Astrocyte of the cerebellum (primary cell): ENCODE results near the gene KIF1A.

Source experiments
- DNase-seq: peaks from one replicate; pipeline ENCODE4 v3.0.0-alpha.2; 2011; ENCODE audit warnings: low read depth
- H3K4me3 ChIP-seq: 2 replicates; pipeline ENCODE4 v1.5.1; 2011; ENCODE audit warnings: mild to moderate bottlenecking, low read depth, low read length, moderate library complexity
- in situ Hi-C: cut with HindIII; loops from 2 replicates; pipeline ENCODE4 v1.10.0; 2017; ENCODE audit warnings: low sequenced_read_pairs
- TF ChIP-seq, protein P1 (sequence below): IDR thresholded peaks from 2 replicates; pipeline ENCODE4 v1.5.1; 2012; ENCODE audit warnings: low read length, low read depth, moderate library complexity, mild to moderate bottlenecking; ENCODE audit errors: missing control alignments

The KIF1A gene

DNA sequence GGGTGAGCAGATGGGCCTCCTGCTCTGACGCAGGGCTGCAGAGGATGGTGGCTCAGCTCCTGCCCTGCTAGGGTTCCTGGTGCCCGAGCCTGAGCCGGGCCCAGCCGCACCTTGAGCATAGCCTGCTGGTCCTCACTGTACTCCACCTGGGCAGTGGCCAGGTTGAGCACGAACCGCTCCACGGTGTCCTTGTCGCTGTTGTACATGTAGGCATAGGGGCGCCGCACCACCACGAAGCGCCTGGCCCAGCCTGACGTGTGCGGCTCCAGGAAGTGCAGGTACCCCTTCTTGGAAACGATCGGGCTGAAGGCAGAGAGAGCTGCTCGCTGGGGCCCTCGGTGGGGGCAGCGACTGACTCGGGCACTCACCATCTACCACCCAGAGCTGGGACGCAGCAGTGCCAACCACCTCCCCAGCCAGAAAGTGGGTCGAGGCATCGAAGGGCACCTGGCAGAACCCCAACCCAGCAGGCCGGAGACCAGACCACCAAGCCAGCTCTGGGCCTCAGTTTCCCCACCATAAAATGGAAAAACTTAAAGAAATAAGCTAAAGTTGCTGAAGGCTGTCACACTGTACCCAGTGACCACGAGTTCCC, 101.0 kb downstream of the KIF1A start:
- no peak for DNase-seq
- in situ Hi-C loops, result no loop called here
- H3K4me3 ChIP-seq, result no peak overlapping the region
- TF ChIP-seq, protein P1, sequence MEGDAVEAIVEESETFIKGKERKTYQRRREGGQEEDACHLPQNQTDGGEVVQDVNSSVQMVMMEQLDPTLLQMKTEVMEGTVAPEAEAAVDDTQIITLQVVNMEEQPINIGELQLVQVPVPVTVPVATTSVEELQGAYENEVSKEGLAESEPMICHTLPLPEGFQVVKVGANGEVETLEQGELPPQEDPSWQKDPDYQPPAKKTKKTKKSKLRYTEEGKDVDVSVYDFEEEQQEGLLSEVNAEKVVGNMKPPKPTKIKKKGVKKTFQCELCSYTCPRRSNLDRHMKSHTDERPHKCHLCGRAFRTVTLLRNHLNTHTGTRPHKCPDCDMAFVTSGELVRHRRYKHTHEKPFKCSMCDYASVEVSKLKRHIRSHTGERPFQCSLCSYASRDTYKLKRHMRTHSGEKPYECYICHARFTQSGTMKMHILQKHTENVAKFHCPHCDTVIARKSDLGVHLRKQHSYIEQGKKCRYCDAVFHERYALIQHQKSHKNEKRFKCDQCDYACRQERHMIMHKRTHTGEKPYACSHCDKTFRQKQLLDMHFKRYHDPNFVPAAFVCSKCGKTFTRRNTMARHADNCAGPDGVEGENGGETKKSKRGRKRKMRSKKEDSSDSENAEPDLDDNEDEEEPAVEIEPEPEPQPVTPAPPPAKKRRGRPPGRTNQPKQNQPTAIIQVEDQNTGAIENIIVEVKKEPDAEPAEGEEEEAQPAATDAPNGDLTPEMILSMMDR, result no peak

DNA sequence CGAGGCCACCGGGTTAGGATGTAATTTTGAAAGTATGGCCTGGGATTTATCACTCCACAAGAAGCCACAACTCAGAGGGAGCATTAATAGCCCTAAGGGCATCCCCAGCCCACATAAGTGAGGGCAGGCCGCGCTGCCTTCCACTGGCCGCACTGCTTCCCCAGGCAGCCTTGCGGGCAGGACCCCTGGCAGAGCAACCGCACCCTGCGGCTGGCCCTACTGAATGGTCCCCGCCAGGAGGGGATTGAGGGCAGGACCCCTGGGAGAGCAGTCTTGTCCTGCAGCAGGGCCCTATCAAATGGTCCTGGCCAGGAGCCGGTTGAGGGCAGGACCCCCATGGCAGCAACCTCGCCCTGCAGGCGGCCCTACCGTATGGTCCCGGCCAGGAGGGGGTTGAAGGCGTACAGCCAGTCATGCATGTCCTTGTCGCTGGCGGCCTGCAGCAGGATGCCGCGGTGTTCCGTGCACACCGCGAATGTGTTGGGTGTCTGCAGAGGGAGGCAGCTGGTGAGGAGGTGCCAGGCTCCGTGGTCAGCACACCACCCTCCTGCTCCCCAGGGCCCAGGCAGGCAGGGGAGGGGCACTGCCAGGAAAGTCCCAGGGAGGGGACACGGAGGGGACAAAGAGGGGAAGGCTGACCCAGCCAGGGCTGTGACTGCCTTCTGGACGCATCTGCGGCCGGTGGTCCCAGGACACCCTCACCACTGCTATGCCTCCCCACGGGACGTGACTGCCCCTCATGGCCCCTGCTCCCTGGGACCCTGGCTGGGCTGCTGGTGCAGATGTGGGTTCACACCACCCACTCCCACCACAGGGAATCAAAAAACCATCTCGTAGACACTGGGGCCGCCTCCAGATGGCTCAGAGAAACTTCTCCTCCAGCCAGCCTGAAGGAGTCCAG, 102.1 kb downstream of the KIF1A start:
- TF ChIP-seq, protein P1, result no peak
- H3K4me3 ChIP-seq, result no peak overlapping the region
- no peak for DNase-seq
- in situ Hi-C loops, result no loop called here

DNA sequence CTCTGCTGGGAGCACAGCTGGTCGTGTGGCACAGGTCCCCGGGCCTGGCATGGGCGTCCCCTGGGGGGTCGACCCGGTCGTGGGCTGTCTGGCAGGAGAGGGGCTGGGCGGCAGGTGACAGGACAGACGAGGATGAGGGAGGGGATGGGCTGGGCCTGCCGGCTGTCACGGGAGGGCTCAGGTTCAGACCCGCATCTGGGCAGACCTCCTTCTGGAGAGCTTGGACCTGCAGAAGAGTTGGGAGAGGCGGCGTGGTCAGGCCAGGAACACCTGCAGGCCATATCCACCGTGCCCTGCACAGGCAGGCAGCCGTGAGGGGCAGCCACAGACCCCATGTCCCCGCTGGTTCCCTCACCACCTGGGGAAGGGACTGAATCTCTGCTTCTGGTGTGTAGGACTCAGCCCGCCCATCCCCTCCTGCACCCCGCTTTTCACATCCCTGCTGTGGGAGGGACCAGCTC, 102.8 kb downstream of the KIF1A start:
- DNase-seq, result no peak
- H3K4me3 ChIP-seq, result no peak overlapping the region
- in situ Hi-C loops, result no loop called here
- TF ChIP-seq, protein P1, result no peak

DNA sequence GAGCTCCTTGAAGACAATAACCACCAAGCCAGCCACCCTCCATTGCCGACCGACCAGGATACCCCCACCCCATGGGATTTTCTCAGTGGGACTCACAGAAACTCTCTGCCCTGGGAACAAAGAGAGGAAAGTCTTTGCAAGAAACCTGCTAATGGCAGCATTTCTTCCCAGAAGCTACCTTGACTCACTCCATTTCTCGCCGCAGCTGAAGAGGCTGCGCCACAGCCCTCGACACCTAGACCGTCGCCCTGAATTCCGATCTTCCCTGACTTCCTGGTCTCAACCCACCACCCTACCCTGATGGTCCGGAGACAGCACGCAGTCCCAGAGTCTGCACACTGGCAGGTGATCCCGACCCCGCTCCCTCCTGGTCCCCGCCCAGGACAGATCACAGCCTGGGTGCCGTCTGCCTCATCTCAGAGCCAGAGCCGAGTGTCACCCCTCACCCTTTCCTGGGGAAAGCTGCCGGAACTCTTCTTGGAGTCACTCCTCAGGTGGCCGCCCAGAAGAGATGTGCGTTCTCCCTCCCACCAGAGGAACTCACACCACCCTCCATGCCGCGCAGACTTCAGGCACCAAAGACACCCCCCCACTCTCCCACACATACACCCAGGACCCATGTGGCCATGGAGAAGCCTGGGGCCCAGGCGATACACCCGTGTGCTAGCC, 103.8 kb downstream of the KIF1A start:
- in situ Hi-C loops, result no loop called here
- TF ChIP-seq, protein P1, result no peak
- no peak for DNase-seq
- no peak overlapping the region for H3K4me3 ChIP-seq

DNA sequence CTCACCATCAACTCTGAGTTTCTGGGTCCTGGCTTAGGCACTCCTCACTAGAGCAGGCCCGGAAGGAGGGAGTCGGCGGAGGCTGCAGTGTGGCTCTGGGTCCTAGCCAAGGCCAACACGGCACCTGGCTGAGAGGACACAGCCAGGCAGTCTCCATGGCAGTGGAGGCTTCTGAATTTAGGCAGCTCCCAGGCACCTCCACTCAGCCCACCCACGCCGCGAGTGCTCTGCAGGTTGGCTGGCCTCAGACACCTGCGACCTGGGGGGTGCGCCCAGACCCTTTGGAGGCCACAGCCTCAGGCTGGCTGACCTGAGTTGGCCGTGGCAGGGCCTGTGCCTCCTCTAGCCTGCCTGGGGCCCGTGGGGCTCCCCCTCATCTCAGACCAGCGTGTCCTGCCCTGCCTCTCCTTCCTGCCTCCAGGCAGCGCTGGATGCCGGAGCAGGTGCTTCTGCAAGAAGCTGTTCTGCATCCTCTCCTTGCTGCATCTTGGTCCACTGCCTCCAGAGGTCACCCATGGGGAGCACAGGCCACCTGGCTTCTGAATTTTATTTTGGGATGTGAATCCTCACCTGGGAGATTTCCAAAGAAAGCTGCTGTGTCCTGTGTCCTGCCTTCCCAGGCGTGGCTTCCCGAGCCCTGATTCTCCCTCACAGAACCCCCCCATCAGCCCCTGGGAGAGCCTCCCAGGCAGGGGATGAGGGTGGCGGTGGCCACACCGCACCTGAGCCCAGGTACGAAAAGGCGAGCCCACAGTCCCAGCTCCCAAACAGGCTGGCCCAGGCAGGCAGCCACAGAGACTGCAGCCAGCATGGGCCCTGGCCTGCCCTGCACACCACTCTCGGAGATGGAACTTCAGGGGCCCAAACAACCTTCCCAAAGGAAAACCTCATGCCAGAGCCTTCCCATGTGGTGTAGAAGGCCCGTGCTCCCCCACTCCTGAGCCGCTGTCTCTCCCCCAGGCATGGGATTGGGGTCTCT, 105.0 kb downstream of the KIF1A start:
- no peak for DNase-seq
- TF ChIP-seq, protein P1, result no peak
- no peak overlapping the region for H3K4me3 ChIP-seq
- in situ Hi-C loops, result no loop called here
